K562 (cell line): ENCODE results near the gene STRN3. TPM values are rescaled to one million over a fixed set of nuclear protein-coding genes. Genes with fewer than 3 reads are reported as not detected.

Experiments used
- ATAC-seq: fragments of 200-7000 bp; cut with Tn5 transposase; 3 replicates; pipeline ENCODE4 v1.9.1; 2020; ENCODE audit warnings: moderate library complexity
- BruUV-seq: library from RNA; stranded (reverse); fragments of 400-500 nt; replicated peaks from 2 replicates; lab custom pipeline; 2021; lab: Mats Ljungman, UMichigan
- CTCF ChIA-PET: fragments of 300-600 bp; formaldehyde crosslinking; extraction: SDS; loops from one replicate; lab custom pipeline; 2021; ENCODE audit warnings: low intra/inter-chr PET ratio; lab: Yijun Ruan, JAX
- POLR2A ChIA-PET: fragments of 300-600, 350-650 bp; sonication (Branson Sonifier 250); formaldehyde crosslinking; extraction: SDS; loops from one replicate; lab custom pipeline; 2021; ENCODE audit warnings: antibody characterized with exemption, inconsistent platforms; lab: Yijun Ruan, JAX
- DNase-seq, 4 experiments: peaks; one replicate each; pipeline versions ENCODE4 v3.0.0 to v3.0.0-alpha.2; 2011 to 2018; ENCODE audit warnings: low spot score in 3 of 4, mixed read lengths in 3 of 4; ENCODE audit errors: extremely low read depth in 1 of 4
- FAIRE-seq: peaks from 2 replicates; lab custom pipeline; 2011; peaks lifted over from hg19 to GRCh38; lab: Jason Lieb, UNC
- H2AFZ ChIP-seq: 2 replicates; pipeline ENCODE4 v1.6.0; 2011; ENCODE audit warnings: low read depth, low read length, control low read depth, inconsistent platforms
- H3K27ac ChIP-seq: fragments of 200-600 bp; 3 replicates; pipeline ENCODE4 v1.8.0; 2011; ENCODE audit warnings: low read depth, mild to moderate bottlenecking, control low read depth, inconsistent platforms, low read length, moderate library complexity, mixed read lengths; ENCODE audit errors: extremely low read depth
- H3K27me3 ChIP-seq, 2 experiments: fragments of 300-600 bp in 1 of 2; 2 replicates in 1 of 2; 3 replicates in 1 of 2; pipeline versions ENCODE4 v1.6.0 to v1.8.0; 2011; ENCODE audit warnings: inconsistent platforms in 2 of 2, low read length in 2 of 2, mild to moderate bottlenecking in 1 of 2, mixed read lengths in 1 of 2, moderate library complexity in 1 of 2; ENCODE audit not compliant: control insufficient read depth in 2 of 2, insufficient read depth in 2 of 2
- H3K36me3 ChIP-seq: fragments of 300-600 bp; 3 replicates; pipeline ENCODE4 v1.8.0; 2011; ENCODE audit warnings: mild to moderate bottlenecking, low read length, inconsistent platforms; ENCODE audit not compliant: control insufficient read depth, insufficient read depth
- H3K4me1 ChIP-seq, 2 experiments: fragments of 200-600 bp in 1 of 2; replicated peaks in 1 of 2; 2 replicates in 1 of 2; 3 replicates in 1 of 2; pipeline versions ENCODE4 v1.5.1 to v1.8.0; 2011; ENCODE audit warnings: inconsistent platforms in 2 of 2, low read length in 2 of 2, mild to moderate bottlenecking in 1 of 2, mixed read lengths in 1 of 2, moderate library complexity in 1 of 2; ENCODE audit not compliant: control insufficient read depth in 2 of 2, insufficient read depth in 2 of 2
- H3K4me2 ChIP-seq: 2 replicates; pipeline ENCODE4 v1.6.1; 2011; ENCODE audit warnings: low read length, control low read depth, inconsistent platforms, mixed read lengths; ENCODE audit not compliant: insufficient read depth
- H3K4me3 ChIP-seq: fragments of 200-600 bp; sonication (generic), shearing (Covaris generic); 2 replicates; pipeline ENCODE4 v1.5.1; 2016; ENCODE audit warnings: control low read depth, inconsistent platforms
- H3K79me2 ChIP-seq: fragments of 200-600 bp; 3 replicates; pipeline ENCODE4 v1.8.0; 2011; ENCODE audit warnings: low read length, inconsistent platforms; ENCODE audit not compliant: control insufficient read depth, insufficient read depth
- H3K9ac ChIP-seq, 2 experiments: 2 replicates each; pipeline versions ENCODE4 v1.6.0 to v1.6.1; 2011; ENCODE audit warnings: low read depth in 2 of 2, low read length in 2 of 2, control low read depth in 1 of 2, inconsistent platforms in 1 of 2, mild to moderate bottlenecking in 1 of 2, mixed read lengths in 1 of 2; ENCODE audit not compliant: insufficient read depth in 1 of 2
- H3K9me1 ChIP-seq: one replicate; pipeline ENCODE4 v1.6.0; 2011; ENCODE audit warnings: inconsistent platforms, mild to moderate bottlenecking, low read length, moderate library complexity; ENCODE audit not compliant: control insufficient read depth, insufficient read depth
- H3K9me3 ChIP-seq: replicated peaks from 2 replicates; pipeline ENCODE4 v1.5.1; 2011; ENCODE audit warnings: low read depth, low read length, inconsistent platforms; ENCODE audit not compliant: control insufficient read depth, insufficient read depth
- H4K20me1 ChIP-seq: replicated peaks from 2 replicates; pipeline ENCODE4 v1.6.1; 2011; ENCODE audit warnings: low read length, inconsistent platforms, mixed read lengths; ENCODE audit not compliant: control insufficient read depth, insufficient read depth
- CBX1 ChIP-seq: sonication (generic); IDR thresholded peaks from 2 replicates; pipeline ENCODE4 v1.6.1; 2016; ENCODE audit warnings: antibody characterized with exemption, low read depth, mild to moderate bottlenecking
- KAT2B ChIP-seq: IDR thresholded peaks from one replicate; pipeline ENCODE4 v1.6.1; 2012; ENCODE audit warnings: low read depth, mild to moderate bottlenecking, control low read depth, inconsistent platforms, low read length, moderate library complexity
- NFIC ChIP-seq: fragments of 450-650 bp; IDR thresholded peaks from 2 replicates; pipeline ENCODE4 v1.6.1; 2017; ENCODE audit warnings: mild to moderate bottlenecking, inconsistent platforms
- PHF20 ChIP-seq: fragments of 450-650 bp; IDR thresholded peaks from 2 replicates; pipeline ENCODE4 v1.6.1; 2018; ENCODE audit not compliant: partially characterized antibody
- POLR3A ChIP-seq: IDR thresholded peaks from 2 replicates; pipeline ENCODE4 v1.6.1; 2011; ENCODE audit warnings: borderline replicate concordance, mild to moderate bottlenecking, moderate library complexity; ENCODE audit not compliant: insufficient read length, insufficient read depth; ENCODE audit errors: extremely low read depth
- PTTG1 ChIP-seq: fragments of 450-650 bp; IDR thresholded peaks from 2 replicates; pipeline ENCODE4 v1.6.1; 2016; ENCODE audit warnings: low read depth, mild to moderate bottlenecking, missing genetic modification characterization, missing compliant biosample characterization
- SAP30 ChIP-seq: fragments of 200-600 bp; sonication (generic); IDR thresholded peaks from 2 replicates; pipeline ENCODE4 v1.6.1; 2012; ENCODE audit warnings: borderline replicate concordance, low read depth, mild to moderate bottlenecking, moderate library complexity, low read length, control low read depth, inconsistent platforms; ENCODE audit not compliant: insufficient read depth, poor library complexity, severe bottlenecking
- SLC30A9 ChIP-seq: fragments of 250-450 bp; sonication (Bioruptor Pico); IDR thresholded peaks from 2 replicates; pipeline ENCODE4 v1.8.0; 2022; ENCODE audit warnings: mild to moderate bottlenecking, moderate library complexity
- SREBF1 ChIP-seq: fragments of 150-350 bp; IDR thresholded peaks from 2 replicates; pipeline ENCODE4 v1.6.1; 2014; ENCODE audit warnings: antibody characterized with exemption, low read depth, low read length, borderline replicate concordance
- TAF9B ChIP-seq: fragments of 450-650 bp; IDR thresholded peaks from 2 replicates; pipeline ENCODE4 v1.6.1; 2018; ENCODE audit warnings: mild to moderate bottlenecking; ENCODE audit not compliant: partially characterized antibody
- TAL1 ChIP-seq: fragments of 450-650 bp; IDR thresholded peaks from 2 replicates; pipeline ENCODE4 v1.6.1; 2016; ENCODE audit warnings: mild to moderate bottlenecking
- TCF3 ChIP-seq: sonication (generic); formaldehyde crosslinking; IDR thresholded peaks from 2 replicates; pipeline ENCODE4 v1.4.0; 2020; ENCODE audit warnings: mild to moderate bottlenecking, missing genetic modification reagents
- ZBED1 ChIP-seq: IDR thresholded peaks from 2 replicates; pipeline ENCODE4 v1.6.1; 2014
- ZNF146 ChIP-seq: IDR thresholded peaks from one replicate; pipeline ENCODE4 v1.6.1; 2018; ENCODE audit warnings: missing compliant biosample characterization; ENCODE audit not compliant: unreplicated experiment
- ZNF263 ChIP-seq: sonication (generic); formaldehyde crosslinking; IDR thresholded peaks from 2 replicates; pipeline ENCODE4 v1.8.0; 2022; ENCODE audit warnings: mild to moderate bottlenecking, missing genetic modification reagents, borderline replicate concordance
- ZNF408 ChIP-seq: fragments of 250-450 bp; sonication (Bioruptor Pico); IDR thresholded peaks from 2 replicates; pipeline ENCODE4 v1.4.0; 2020; ENCODE audit warnings: low read depth, mild to moderate bottlenecking, moderate library complexity
- WGBS: fragments of 100-300 bp; shearing (Covaris generic); methylation state at CpG from one replicate; pipeline ENCODE4 v1.1.6; 2016; ENCODE audit warnings: low coverage, mixed read lengths; ENCODE audit not compliant: insufficient coverage; ENCODE audit errors: missing lambda C conversion rate; 5-methylcytosine and 5-hydroxymethylcytosine counted together
- in situ Hi-C: fragments of 300-500 bp; cut with MboI; formaldehyde crosslinking; loops from 4 replicates; pipeline ENCODE4 v1.15.0; 2018; ENCODE audit warnings: inconsistent platforms, mixed read lengths
- intact Hi-C: fragments of 100-400 bp; cut with micrococcal nuclease; formaldehyde crosslinking; loops from 2 replicates; pipeline ENCODE4 v1.14.2; 2022
- polyA plus RNA-seq, 8 experiments: library from polyadenylated mRNA; depleted of rRNA in 4 of 8; stranded (reverse) in 5 of 8; unstranded in 3 of 8; fragments of >200 nt; fragmentation: Nextera tagmentation in 2 of 8; fragmentation: Illumina TruSeq in 1 of 8; extraction: Ambion mirVana in 2 of 8; extraction: Trizol in 1 of 8; gene quantifications; 2 replicates each; pipeline versions ENCODE4 v1.2.1 to v1.2.3, GENCODE V29; 2011 to 2014; ENCODE audit warnings: inconsistent platforms in 1 of 8, missing spikeins in 1 of 8
- total RNA-seq, 7 experiments: library from RNA; depleted of rRNA in 6 of 7; stranded (reverse); fragments of >200 nt in 6 of 7; fragmentation: Illumina TruSeq in 2 of 7; extraction: Trizol in 2 of 7; gene quantifications; 2 replicates each; pipeline versions ENCODE4 v1.2.1 to v1.2.3, GENCODE V29; 2011 to 2021; ENCODE audit warnings: low replicate concordance in 1 of 7
- TF ChIP-seq, protein P1 (sequence below): fragments of 250-450 bp; sonication (Bioruptor Pico); IDR thresholded peaks from 2 replicates; pipeline ENCODE4 v1.4.0; 2020; ENCODE audit warnings: borderline replicate concordance
- TF ChIP-seq, protein P2 (sequence below): fragments of 450-650 bp; IDR thresholded peaks from 2 replicates; pipeline ENCODE4 v1.6.1; 2016; ENCODE audit warnings: antibody characterized with exemption

The STRN3 gene
- total and polyA plus RNA-seq, 9 of the 15 experiments (the other 6 are each of a cell fraction or from before 2014, with no cell fraction given) = 5.9 to 29.1 (median 16.0) TPM

DNA sequence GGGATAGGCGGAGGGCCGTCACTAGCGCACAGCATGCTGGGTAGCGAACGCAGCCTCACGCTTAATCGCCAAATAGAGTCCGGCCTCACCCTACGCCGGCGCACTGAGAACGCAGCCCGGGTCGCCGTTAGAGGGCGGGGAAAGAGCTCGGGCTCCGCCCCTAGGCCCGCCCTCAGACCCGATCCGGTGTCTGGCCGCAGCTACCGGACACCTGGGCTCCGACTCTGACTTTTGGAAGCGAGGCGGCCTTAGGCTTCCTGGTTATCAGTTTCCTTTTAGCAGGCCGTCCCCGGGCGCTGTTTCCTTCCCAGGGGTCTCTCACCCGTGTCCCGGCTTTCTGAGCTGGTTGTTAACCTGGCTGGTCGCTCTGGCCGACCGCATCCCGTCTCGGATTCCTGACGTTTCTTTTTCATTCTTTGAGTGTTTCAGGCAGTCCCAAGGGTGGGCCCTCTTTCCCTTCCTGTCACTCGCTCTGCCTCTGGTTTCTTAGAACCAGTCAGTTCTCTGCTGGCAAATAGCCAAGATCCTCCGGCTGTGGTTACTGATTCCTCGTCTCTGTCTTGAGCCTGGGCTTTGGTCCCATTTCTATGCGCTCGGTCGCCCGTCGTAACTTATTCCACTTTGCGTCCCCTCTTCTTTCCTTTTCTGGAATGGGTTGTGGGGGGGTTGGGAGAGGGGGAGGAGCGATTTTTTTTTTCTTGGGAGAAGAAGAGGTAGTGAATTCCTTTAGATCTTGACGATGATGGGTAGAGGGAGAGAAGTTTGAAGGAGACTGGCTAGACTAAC is 464 bp upstream of the STRN3 start:
- peak; percentile 88 for FAIRE-seq
- peaks cover 5 to 30% of the 10 kb centered on the region in 2 experiments for H3K4me1 ChIP-seq
- peaks cover 14% of the 10 kb centered on the region for H3K36me3 ChIP-seq
- no peaks in the 10 kb centered on the region for H4K20me1 ChIP-seq
- no peaks in the 10 kb centered on the region for H3K27me3 ChIP-seq
- H3K9me1 ChIP-seq = no peaks in the 10 kb centered on the region
- peak overlapping the region; percentile 98 for H3K4me3 ChIP-seq
- in situ Hi-C loops (no loop called here), intact Hi-C loops (loop anchor here (1.0 to 2.0 kb wide), 3 partner anchors 33 to 56 kb away; no protein-coding TSS in a partner anchor)
- peak overlapping the region; percentile 93 for H2AFZ ChIP-seq
- ChIA-PET POLR2A (interaction anchor here (0.8 to 3.1 kb wide), 12 partner anchors 9 to 439 kb away, joined by 3 to 17 read pairs (median 4); no protein-coding TSS in a partner anchor), CTCF (no interaction called here)
- BruUV-seq = no TSS peak
- H3K27ac ChIP-seq = peak overlapping the region; percentile 89
- peak; percentile 89 for ATAC-seq
- H3K9me3 ChIP-seq = no peaks in the 10 kb centered on the region
- DNase-seq = peak; percentile 84 to 96 (median 88)
- H3K79me2 ChIP-seq = peaks cover 72% of the 10 kb centered on the region
- H3K9ac ChIP-seq = peak overlapping the region; percentile 92 to 97
- peak overlapping the region; percentile 81 for H3K4me2 ChIP-seq
- under 1% methylated on average over 23 of the region's 48 CpGs for WGBS
- no peak for TF ChIP-seq CBX1
- TF ChIP-seq NFIC = peak; percentile 100
- no peak for TF ChIP-seq ZBED1
- TF ChIP-seq, protein P1, sequence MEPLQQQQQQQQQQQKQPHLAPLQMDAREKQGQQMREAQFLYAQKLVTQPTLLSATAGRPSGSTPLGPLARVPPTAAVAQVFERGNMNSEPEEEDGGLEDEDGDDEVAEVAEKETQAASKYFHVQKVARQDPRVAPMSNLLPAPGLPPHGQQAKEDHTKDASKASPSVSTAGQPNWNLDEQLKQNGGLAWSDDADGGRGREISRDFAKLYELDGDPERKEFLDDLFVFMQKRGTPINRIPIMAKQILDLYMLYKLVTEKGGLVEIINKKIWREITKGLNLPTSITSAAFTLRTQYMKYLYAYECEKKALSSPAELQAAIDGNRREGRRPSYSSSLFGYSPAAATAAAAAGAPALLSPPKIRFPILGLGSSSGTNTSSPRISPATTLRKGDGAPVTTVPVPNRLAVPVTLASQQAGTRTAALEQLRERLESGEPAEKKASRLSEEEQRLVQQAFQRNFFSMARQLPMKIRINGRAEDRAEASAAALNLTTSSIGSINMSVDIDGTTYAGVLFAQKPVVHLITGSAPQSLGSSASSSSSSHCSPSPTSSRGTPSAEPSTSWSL = no peak
- no peak for TF ChIP-seq SREBF1
- TF ChIP-seq ZNF408 (CRISPR knock-in tag) = no peak
- TF ChIP-seq TAF9B = peak; percentile 51
- TF ChIP-seq, protein P2, sequence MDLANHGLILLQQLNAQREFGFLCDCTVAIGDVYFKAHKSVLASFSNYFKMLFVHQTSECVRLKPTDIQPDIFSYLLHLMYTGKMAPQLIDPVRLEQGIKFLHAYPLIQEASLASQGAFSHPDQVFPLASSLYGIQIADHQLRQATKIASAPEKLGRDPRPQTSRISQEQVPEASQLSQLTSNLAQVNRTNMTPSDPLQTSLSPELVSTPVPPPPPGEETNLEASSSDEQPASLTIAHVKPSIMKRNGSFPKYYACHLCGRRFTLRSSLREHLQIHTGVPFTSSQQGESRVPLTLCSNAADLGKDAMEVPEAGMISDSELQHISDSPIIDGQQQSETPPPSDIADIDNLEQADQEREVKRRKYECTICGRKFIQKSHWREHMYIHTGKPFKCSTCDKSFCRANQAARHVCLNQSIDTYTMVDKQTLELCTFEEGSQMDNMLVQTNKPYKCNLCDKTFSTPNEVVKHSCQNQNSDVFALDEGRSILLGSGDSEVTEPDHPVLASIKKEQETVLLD = peak; percentile 48
- peak; percentile 54 for TF ChIP-seq TAL1
- TF ChIP-seq ZNF146 (CRISPR knock-in tag) = no peak
- no peak for TF ChIP-seq PTTG1
- no peak for TF ChIP-seq SAP30
- TF ChIP-seq POLR3A = no peak
- no peak for TF ChIP-seq SLC30A9 (CRISPR knock-in tag)
- TF ChIP-seq ZNF263 = no peak
- TF ChIP-seq PHF20 = no peak
- peak; percentile 33; the same call in 1 of the 2 replicates for TF ChIP-seq TCF3
- no peak for TF ChIP-seq KAT2B
